ENCODE measurements around the gene CDRT4. TPM values are rescaled to one million over a fixed set of nuclear protein-coding genes. Genes with fewer than 3 reads are reported as not detected.

The CDRT4 gene
- total and polyA plus RNA-seq, 10 of the 15 experiments (the other 5 are each of a cell fraction or from before 2014, with no cell fraction given): 0.11 to 1.3 (median 0.51) TPM; not detected in 3

- TF ChIP-seq CUX1 (IDR thresholded peaks at IDR 0.05; ENCODE audit: insufficient replicate concordance, low read depth, low read length): no peak
- no peak for TF ChIP-seq MXI1 (IDR thresholded peaks at IDR 0.05; ENCODE audit: low read depth, low read length)
- no peak for TF ChIP-seq RB1 (IDR thresholded peaks at IDR 0.05; ENCODE audit: borderline replicate concordance)
- TF ChIP-seq TARDBP (IDR thresholded peaks at IDR 0.05; ENCODE audit: borderline replicate concordance): no peak
- no peak for TF ChIP-seq NFIC (IDR thresholded peaks at IDR 0.05; ENCODE audit: low read depth, low read length)
- no peak for TF ChIP-seq SIX5 (IDR thresholded peaks at IDR 0.05; ENCODE audit: low read depth, low read length, severe bottlenecking)
- TF ChIP-seq ZNF24 (IDR thresholded peaks at IDR 0.05): no peak
Measured at GRCh38 chr17:15431196-15431595, 36.2 kb downstream of the CDRT4 start (continued).

DNA sequence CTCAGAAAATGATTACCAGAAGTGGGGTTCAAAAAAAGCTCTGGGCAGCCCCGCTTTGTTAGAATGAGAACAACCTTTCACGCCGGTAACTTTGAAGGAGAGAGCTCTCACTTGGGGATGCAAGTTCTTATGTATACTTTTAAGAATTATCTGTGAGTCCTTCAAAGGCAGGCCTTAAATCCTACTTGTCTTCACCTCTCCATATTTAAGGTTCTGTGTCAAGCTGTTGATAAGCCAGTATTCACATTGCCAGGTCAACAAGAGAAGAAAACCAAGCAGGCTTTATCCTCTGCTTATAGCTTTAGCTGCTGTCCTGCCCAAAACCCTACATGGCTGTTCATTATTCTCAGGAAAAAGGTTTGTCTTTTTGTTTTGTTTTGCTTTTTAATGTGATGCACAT, 42.9 kb downstream of the CDRT4 start:
- no TSS peak for BruUV-seq (replicated peaks)
- CTCF ChIA-PET: no interaction called here
- WGBS (ENCODE audit: insufficient coverage, insufficient replicate concordance, low lambda C conversion rate, missing lambda C conversion rate): 4% methylated on average over 3 of the region's 3 CpGs
- Histone ChIP-seq H4K20me1 (ENCODE audit: control insufficient read depth, insufficient read depth) (no peaks in the 10 kb centered on the region), H3K9ac (ENCODE audit: control insufficient read depth, insufficient read depth, low read length) (no peak overlapping the region), H3K27me3 (replicated peaks in 1 of 2; ENCODE audit: control insufficient read depth in 2 of 2, insufficient read depth in 2 of 2, low read length in 1 of 2) (no peaks in the 10 kb centered on the region), H3K79me2 (ENCODE audit: control insufficient read depth, insufficient read depth, low read length) (no peaks in the 10 kb centered on the region), H3K36me3 (ENCODE audit: control insufficient read depth in 2 of 2, insufficient read depth in 2 of 2, low read length in 1 of 2) (no peaks in the 10 kb centered on the region), H3K4me1 (ENCODE audit: control insufficient read depth, insufficient read depth, low read length) (no peaks in the 10 kb centered on the region), H2AFZ (ENCODE audit: control insufficient read depth, low read depth, low read length) (no peak overlapping the region), H3K4me2 (ENCODE audit: control insufficient read depth, insufficient read depth) (no peak overlapping the region), H3K4me3 (no peak overlapping the region), H3K9me3 (replicated peaks; ENCODE audit: control insufficient read depth, insufficient read depth, low read length) (no peaks in the 10 kb centered on the region), H3K27ac (ENCODE audit: control insufficient read depth, insufficient read depth) (no peak overlapping the region)
- intact Hi-C loops (cut with micrococcal nuclease; ENCODE audit: unreplicated experiment): no loop called here
- POLR2A ChIA-PET: no interaction called here
- in situ Hi-C loops (cut with MboI): no loop called here
- SMC1A ChIA-PET (ENCODE audit: uncharacterized antibody, unreplicated experiment): no interaction called here
- no peak for DNase-seq (ENCODE audit: low read depth, low spot score)
- no peak for ATAC-seq
- no peak for FAIRE-seq
- RAD21 ChIA-PET (ENCODE audit: unreplicated experiment): no interaction called here
- TF ChIP-seq EGR1 (IDR thresholded peaks at IDR 0.05; ENCODE audit: borderline replicate concordance in 1 of 2, low read depth in 2 of 2, low read length in 2 of 2) (no peak), TCF7 (IDR thresholded peaks at IDR 0.05; ENCODE audit: borderline replicate concordance) (no peak), SREBF2 (IDR thresholded peaks at IDR 0.05; ENCODE audit: low read length) (no peak), E4F1 (IDR thresholded peaks at IDR 0.05; ENCODE audit: borderline replicate concordance, partially characterized antibody) (no peak), SPI1 (IDR thresholded peaks at IDR 0.05; ENCODE audit: borderline replicate concordance, insufficient read depth, low read depth, low read length) (no peak)
